IMR-90 (cell line): ENCODE measurements around the gene KCNK3. TPM values are rescaled to one million over a fixed set of nuclear protein-coding genes. Genes with fewer than 3 reads are reported as not detected.

Experiments
- ATAC-seq: fragments of 200-7000 bp; cut with Tn5 transposase; 2 replicates; pipeline ENCODE4 v1.9.1; 2020; ENCODE audit warnings: low read depth, mild to moderate bottlenecking, moderate library complexity
- BruUV-seq: library from RNA; stranded (reverse); fragments of 400-500 nt; replicated peaks from 2 replicates; lab custom pipeline; 2021; lab: Mats Ljungman, UMichigan
- CTCF ChIA-PET: fragments of 300-600 bp; formaldehyde crosslinking; extraction: SDS; loops from one replicate; lab custom pipeline; 2021; ENCODE audit warnings: antibody characterized with exemption; lab: Yijun Ruan, JAX
- POLR2A ChIA-PET: fragments of 300-600 bp; sonication (Branson Sonifier 250); formaldehyde crosslinking; loops from one replicate; lab custom pipeline; 2022; ENCODE audit warnings: antibody characterized with exemption; ENCODE audit not compliant: unreplicated experiment; lab: Charles Lee
- DNase-seq: peaks from one replicate; pipeline ENCODE4 v3.0.0; 2013
- H2AFZ ChIP-seq: replicated peaks from 2 replicates; pipeline ENCODE3; 2013; ENCODE audit warnings: low read length, mild to moderate bottlenecking; ENCODE audit not compliant: poor library complexity
- H2AK5ac ChIP-seq: 2 replicates; pipeline ENCODE4 v1.6.1; 2013; ENCODE audit warnings: low read depth, low read length, inconsistent platforms
- H2AK9ac ChIP-seq: replicated peaks from 2 replicates; pipeline ENCODE3; 2013; ENCODE audit warnings: mild to moderate bottlenecking, low read depth, low read length, moderate library complexity; ENCODE audit not compliant: poor library complexity
- H2BK120ac ChIP-seq: 2 replicates; pipeline ENCODE4 v1.6.1; 2013; ENCODE audit warnings: low read depth, low read length, inconsistent platforms
- H2BK15ac ChIP-seq: 3 replicates; pipeline ENCODE4 v1.6.1; 2013; ENCODE audit warnings: low read depth, low read length, inconsistent platforms
- H2BK20ac ChIP-seq: 2 replicates; pipeline ENCODE4 v1.6.1; 2013; ENCODE audit warnings: low read depth, mild to moderate bottlenecking, inconsistent platforms, low read length, moderate library complexity
- H2BK5ac ChIP-seq: 2 replicates; pipeline ENCODE4 v1.6.1; 2013; ENCODE audit warnings: mild to moderate bottlenecking, low read depth, low read length, inconsistent platforms; ENCODE audit not compliant: poor library complexity, severe bottlenecking
- H3K14ac ChIP-seq: replicated peaks from 2 replicates; pipeline ENCODE4 v1.6.1; 2013; ENCODE audit warnings: low read depth, low read length, inconsistent platforms
- H3K18ac ChIP-seq: 2 replicates; pipeline ENCODE4 v1.6.1; 2013; ENCODE audit warnings: low read depth, low read length, control low read depth
- H3K23ac ChIP-seq: 2 replicates; pipeline ENCODE4 v1.6.1; 2013; ENCODE audit warnings: low read depth, low read length, inconsistent platforms
- H3K27ac ChIP-seq: 2 replicates; pipeline ENCODE4 v1.5.1; 2013; ENCODE audit warnings: mild to moderate bottlenecking, control low read depth, low read length; ENCODE audit not compliant: insufficient read depth
- H3K27me3 ChIP-seq: 2 replicates; pipeline ENCODE4 v1.6.1; 2013; ENCODE audit warnings: low read length; ENCODE audit not compliant: control insufficient read depth, insufficient read depth
- H3K36me3 ChIP-seq: 2 replicates; pipeline ENCODE4 v1.6.1; 2013; ENCODE audit warnings: low read length, mixed read lengths; ENCODE audit not compliant: control insufficient read depth, insufficient read depth
- H3K4ac ChIP-seq: 2 replicates; pipeline ENCODE4 v1.6.1; 2013; ENCODE audit warnings: low read depth, low read length, inconsistent platforms
- H3K4me1 ChIP-seq: 2 replicates; pipeline ENCODE4 v1.6.1; 2013; ENCODE audit warnings: low read length, mixed read lengths; ENCODE audit not compliant: control insufficient read depth, insufficient read depth
- H3K4me2 ChIP-seq: 2 replicates; pipeline ENCODE4 v1.6.1; 2013; ENCODE audit warnings: low read depth, mild to moderate bottlenecking, control low read depth, low read length, moderate library complexity
- H3K4me3 ChIP-seq: 2 replicates; pipeline ENCODE4 v1.5.1; 2013; ENCODE audit warnings: low read depth, mild to moderate bottlenecking, control low read depth, low read length, moderate library complexity; ENCODE audit not compliant: insufficient read depth
- H3K56ac ChIP-seq: 2 replicates; pipeline ENCODE4 v1.6.1; 2013; ENCODE audit warnings: low read length, inconsistent platforms; ENCODE audit not compliant: insufficient read depth; ENCODE audit errors: extremely low read depth
- H3K79me1 ChIP-seq, 2 experiments: 2 replicates each; pipeline ENCODE4 v1.6.1; 2013; ENCODE audit warnings: low read length in 2 of 2, inconsistent platforms in 1 of 2, low read depth in 1 of 2
- H3K9ac ChIP-seq: 2 replicates; pipeline ENCODE4 v1.6.1; 2013; ENCODE audit warnings: low read depth, low read length, control low read depth
- H3K9me1 ChIP-seq: 2 replicates; pipeline ENCODE4 v1.6.1; 2013; ENCODE audit warnings: low read length, inconsistent platforms; ENCODE audit not compliant: insufficient read depth
- H3K9me3 ChIP-seq: 2 replicates; pipeline ENCODE4 v1.6.1; 2013; ENCODE audit warnings: low read length; ENCODE audit not compliant: control insufficient read depth, insufficient read depth
- H4K20me1 ChIP-seq: 2 replicates; pipeline ENCODE4 v1.6.1; 2013; ENCODE audit warnings: low read length, inconsistent platforms; ENCODE audit not compliant: insufficient read depth
- H4K5ac ChIP-seq: 2 replicates; pipeline ENCODE4 v1.6.1; 2013; ENCODE audit warnings: mild to moderate bottlenecking, low read depth, low read length, control low read depth
- H4K8ac ChIP-seq, 2 experiments: 2 replicates each; pipeline ENCODE4 v1.6.1; 2013; ENCODE audit warnings: low read depth in 2 of 2, low read length in 2 of 2, control low read depth in 1 of 2, inconsistent platforms in 1 of 2
- H4K91ac ChIP-seq: 2 replicates; pipeline ENCODE4 v1.6.1; 2013; ENCODE audit warnings: low read depth, low read length, inconsistent platforms; ENCODE audit not compliant: insufficient read depth
- CEBPB ChIP-seq: IDR thresholded peaks from 2 replicates; pipeline ENCODE4 v1.6.1; 2012; ENCODE audit warnings: low read depth, low read length, improper control_type of control experiment
- RCOR1 ChIP-seq: IDR thresholded peaks from 2 replicates; pipeline ENCODE4 v1.6.1; 2012; ENCODE audit warnings: mild to moderate bottlenecking, low read length, improper control_type of control experiment; ENCODE audit not compliant: insufficient replicate concordance
- WGBS, 2 experiments: methylation state at CpG; one replicate each; pipeline versions ENCODE4 v1.1.5 to v1.1.7; 2013; ENCODE audit warnings: missing lambda C conversion rate in 2 of 2; ENCODE audit not compliant: insufficient read length in 1 of 2; ENCODE audit errors: extremely low coverage in 2 of 2; 5-methylcytosine and 5-hydroxymethylcytosine counted together
- dilution Hi-C: fragments of 300-500 bp; cut with HindIII; formaldehyde crosslinking; loops from one replicate; pipeline ENCODE4 v1.14.3; 2018; ENCODE audit warnings: low sequenced_read_pairs; ENCODE audit not compliant: unreplicated experiment
- in situ Hi-C: fragments of 300-500 bp; cut with MboI; formaldehyde crosslinking; loops from 3 replicates; pipeline ENCODE4 v1.14.3; 2019; ENCODE audit warnings: low sequenced_read_pairs, inconsistent platforms, mixed read lengths
- intact Hi-C: fragments of 100-400 bp; cut with micrococcal nuclease; formaldehyde crosslinking; loops from 2 replicates; pipeline ENCODE4 v1.10.0; 2022
- polyA plus RNA-seq, 3 experiments: library from polyadenylated mRNA; depleted of rRNA; stranded (reverse); fragments of >200 nt; gene quantifications; 2 replicates each; pipeline ENCODE4 v1.2.3, GENCODE V29; 2012; ENCODE audit warnings: low replicate concordance in 1 of 3
- total RNA-seq: library from RNA; depleted of rRNA; stranded (reverse); fragments of >200 nt; gene quantifications from 2 replicates; pipeline ENCODE4 v1.2.3, GENCODE V29; 2012
- TF ChIP-seq, protein P1 (sequence below): fragments of 150-350 bp; IDR thresholded peaks from 2 replicates; pipeline ENCODE4 v1.6.1; 2016; ENCODE audit warnings: low read depth, mild to moderate bottlenecking, low read length, moderate library complexity, borderline replicate concordance

KCNK3 gene
- total and polyA plus RNA-seq, 2 of the 4 experiments (the other 2 are of a cell fraction) = under 0.01 to 0.03 TPM

- H3K27me3 ChIP-seq = peaks cover 76% of the 10 kb centered on the region
- no peak overlapping the region for H3K4me3 ChIP-seq
- H4K8ac ChIP-seq = no peak overlapping the region
- in situ Hi-C loops (no loop called here), dilution Hi-C loops (no loop called here), intact Hi-C loops (no loop called here)
- no peaks in the 10 kb centered on the region for H3K79me1 ChIP-seq
- H3K14ac ChIP-seq = no peak overlapping the region
- H2BK120ac ChIP-seq = no peak overlapping the region
- no peak overlapping the region for H2BK15ac ChIP-seq
- no peak for DNase-seq
- no peak overlapping the region for H3K18ac ChIP-seq
- H2BK5ac ChIP-seq = no peak overlapping the region
- no peak overlapping the region for H3K56ac ChIP-seq
- no peak overlapping the region for H4K5ac ChIP-seq
- no peak overlapping the region for H3K9ac ChIP-seq
- H2BK20ac ChIP-seq = no peak overlapping the region
- H3K4me2 ChIP-seq = no peak overlapping the region
- H4K20me1 ChIP-seq = no peaks in the 10 kb centered on the region
- H3K36me3 ChIP-seq = no peaks in the 10 kb centered on the region
- no peaks in the 10 kb centered on the region for H3K9me1 ChIP-seq
- WGBS, 2 experiments = no CpG with 5 or more reads among the region's 5 CpGs
- no peak for ATAC-seq
- H2AK5ac ChIP-seq = no peak overlapping the region
- H3K4me1 ChIP-seq = no peaks in the 10 kb centered on the region
- ChIA-PET CTCF (no interaction called here), POLR2A (no interaction called here)
- no peak overlapping the region for H3K4ac ChIP-seq
- no peaks in the 10 kb centered on the region for H3K9me3 ChIP-seq
- no TSS peak for BruUV-seq
- H3K27ac ChIP-seq = no peak overlapping the region
- H2AFZ ChIP-seq = no peak overlapping the region
- no peak overlapping the region for H3K23ac ChIP-seq
- no peak overlapping the region for H4K91ac ChIP-seq
- TF ChIP-seq RCOR1 = no peak
- no peak for TF ChIP-seq CEBPB
- TF ChIP-seq, protein P1, sequence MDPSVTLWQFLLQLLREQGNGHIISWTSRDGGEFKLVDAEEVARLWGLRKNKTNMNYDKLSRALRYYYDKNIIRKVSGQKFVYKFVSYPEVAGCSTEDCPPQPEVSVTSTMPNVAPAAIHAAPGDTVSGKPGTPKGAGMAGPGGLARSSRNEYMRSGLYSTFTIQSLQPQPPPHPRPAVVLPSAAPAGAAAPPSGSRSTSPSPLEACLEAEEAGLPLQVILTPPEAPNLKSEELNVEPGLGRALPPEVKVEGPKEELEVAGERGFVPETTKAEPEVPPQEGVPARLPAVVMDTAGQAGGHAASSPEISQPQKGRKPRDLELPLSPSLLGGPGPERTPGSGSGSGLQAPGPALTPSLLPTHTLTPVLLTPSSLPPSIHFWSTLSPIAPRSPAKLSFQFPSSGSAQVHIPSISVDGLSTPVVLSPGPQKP = no peak
- no peak overlapping the region for H2AK9ac ChIP-seq
Observed at GRCh38 chr2:26687801-26688200, 4.7 kb upstream of the KCNK3 start.
